ENCODE measurements around the gene ZBTB39. TPM values are rescaled to one million over a fixed set of nuclear protein-coding genes. Genes with fewer than 3 reads are reported as not detected.
A peak's percentile ranks its signal among the peaks of the same experiment; 100 is the strongest.

ZBTB39 gene
- total and polyA plus RNA-seq, 2 of the 13 experiments (the other 11 are each of a cell fraction or from before 2014, with no cell fraction given): 6.5 to 6.9 TPM

- TF ChIP-seq ZNF784 (CRISPR knock-in tag; IDR thresholded peaks at IDR 0.05; ENCODE audit: borderline replicate concordance) (peak; percentile 88; the same call in 1 of the 2 replicates), HOMEZ (CRISPR knock-in tag; IDR thresholded peaks at IDR 0.05; ENCODE audit: low read depth) (no peak), MXD1 (CRISPR knock-in tag; IDR thresholded peaks at IDR 0.05) (no peak), SMARCC2 (IDR thresholded peaks at IDR 0.05) (no peak), TGIF2 (CRISPR knock-in tag; IDR thresholded peaks at IDR 0.05) (peak; percentile 41; the same call in 1 of the 2 replicates), CBFB (CRISPR knock-in tag; IDR thresholded peaks at IDR 0.05) (0 out of 2 replicates have a peak, but pooled peaks have one; percentile 27), KAT7 (CRISPR knock-in tag; IDR thresholded peaks at IDR 0.05; ENCODE audit: borderline replicate concordance) (0 out of 2 replicates have a peak, but pooled peaks have one; percentile 50), ZNF772 (CRISPR knock-in tag; IDR thresholded peaks at IDR 0.05) (peak; percentile 50; the same call in 1 of the 2 replicates), SIN3B (IDR thresholded peaks at IDR 0.05; ENCODE audit: low read length) (0 out of 2 replicates have a peak, but pooled peaks have one; percentile 49), CTCF (CRISPR knock-in tag; IDR thresholded peaks at IDR 0.05) (peak; percentile 96), ZNF646 (CRISPR knock-in tag; IDR thresholded peaks at IDR 0.05) (peak; percentile 62; the same call in 1 of the 2 replicates), TBX2 (CRISPR knock-in tag; IDR thresholded peaks at IDR 0.05; ENCODE audit: borderline replicate concordance) (peak; percentile 56), HBP1 (CRISPR knock-in tag; IDR thresholded peaks at IDR 0.05; ENCODE audit: low read depth) (no peak), NKX3-1 (CRISPR knock-in tag; IDR thresholded peaks at IDR 0.05) (no peak), ATF4 (CRISPR knock-in tag; IDR thresholded peaks at IDR 0.05) (no peak), MEF2D (CRISPR knock-in tag; IDR thresholded peaks at IDR 0.05) (peak; percentile 48; the same call in 1 of the 2 replicates)
These were observed 4.9 kb downstream of the ZBTB39 start (continued) for GRCh38 chr12:57001448-57001906.
